ENCODE results near the gene SSH2. TPM values are rescaled to one million over a fixed set of nuclear protein-coding genes. Genes with fewer than 3 reads are reported as not detected.

The SSH2 gene
- total RNA-seq, 1 donor from 2014 or later, result 37.6 TPM

GRCh38 chr17:29835435-29836351, 94.3 kb downstream of the SSH2 start:
- Histone ChIP-seq H3K9me3 (no peaks in the 10 kb centered on the region), H3K4me3 (no peak overlapping the region), H3K27me3 (no peaks in the 10 kb centered on the region), H3K4me1 (peaks cover 5% of the 10 kb centered on the region), H3K36me3 (no peaks in the 10 kb centered on the region), H3K27ac (no peak overlapping the region)
- no peak for DNase-seq (ENCODE audit: extremely low spot score in 2 of 2)
- TF ChIP-seq CTCF (IDR thresholded peaks at IDR 0.05) (no peak), POLR2AphosphoS5 (IDR thresholded peaks at IDR 0.05; ENCODE audit: insufficient read depth in 1 of 2, low read depth in 1 of 2) (no peak), POLR2A (IDR thresholded peaks at IDR 0.05) (no peak)
- intact Hi-C loops (cut with DNase I), result no loop called here

GRCh38 chr17:29833801-29834200, 96.2 kb downstream of the SSH2 start:
- no peak overlapping the region for H3K4me3 ChIP-seq
- no peaks in the 10 kb centered on the region for H3K27me3 ChIP-seq
- no peaks in the 10 kb centered on the region for H3K36me3 ChIP-seq
- no peaks in the 10 kb centered on the region for H3K9me3 ChIP-seq
- peaks cover 5% of the 10 kb centered on the region for H3K4me1 ChIP-seq
- no peak for DNase-seq (ENCODE audit: extremely low spot score in 2 of 2)
- intact Hi-C loops (cut with DNase I), result no loop called here
- H3K27ac ChIP-seq, result no peak overlapping the region
- no peak for TF ChIP-seq POLR2A (IDR thresholded peaks at IDR 0.05)
- no peak for TF ChIP-seq CTCF (IDR thresholded peaks at IDR 0.05)
- TF ChIP-seq POLR2AphosphoS5 (IDR thresholded peaks at IDR 0.05; ENCODE audit: insufficient read depth in 1 of 2, low read depth in 1 of 2), result no peak

GRCh38 chr17:29828676-29829284, 101.2 kb downstream of the SSH2 start:
- Histone ChIP-seq H3K36me3 (no peaks in the 10 kb centered on the region), H3K27me3 (no peaks in the 10 kb centered on the region), H3K9me3 (no peaks in the 10 kb centered on the region), H3K4me1 (no peaks in the 10 kb centered on the region), H3K27ac (no peak overlapping the region), H3K4me3 (no peak overlapping the region)
- TF ChIP-seq CTCF (IDR thresholded peaks at IDR 0.05), result no peak
- intact Hi-C loops (cut with DNase I), result no loop called here
- no peak for DNase-seq (ENCODE audit: extremely low spot score in 2 of 2)

GRCh38 chr17:29827179-29827578, 102.8 kb downstream of the SSH2 start:
- Histone ChIP-seq H3K9me3 (no peaks in the 10 kb centered on the region), H3K4me1 (no peaks in the 10 kb centered on the region), H3K27me3 (no peaks in the 10 kb centered on the region), H3K4me3 (no peak overlapping the region), H3K36me3 (no peaks in the 10 kb centered on the region), H3K27ac (no peak overlapping the region)
- DNase-seq (ENCODE audit: extremely low spot score in 2 of 2), result no peak
- TF ChIP-seq CTCF (IDR thresholded peaks at IDR 0.05), result no peak
- no peak for TF ChIP-seq POLR2A (IDR thresholded peaks at IDR 0.05)
- no peak for TF ChIP-seq POLR2AphosphoS5 (IDR thresholded peaks at IDR 0.05; ENCODE audit: insufficient read depth in 1 of 2, low read depth in 1 of 2)
- intact Hi-C loops (cut with DNase I), result no loop called here
